Epidermal melanocyte (primary cell): ENCODE results near the gene PPP1R3C.

ENCODE experiments used
- DNase-seq: peaks from one replicate; pipeline ENCODE4 v3.0.0; 2011; ENCODE audit warnings: low spot score; ENCODE audit not compliant: insufficient read length

Gene PPP1R3C

GRCh38 chr10:91629715-91630549 is 2.9 kb downstream of the PPP1R3C start:
- DNase-seq: no peak

- no peak for DNase-seq
Measured at GRCh38 chr10:91628383-91628782, 4.5 kb downstream of the PPP1R3C start.

DNA sequence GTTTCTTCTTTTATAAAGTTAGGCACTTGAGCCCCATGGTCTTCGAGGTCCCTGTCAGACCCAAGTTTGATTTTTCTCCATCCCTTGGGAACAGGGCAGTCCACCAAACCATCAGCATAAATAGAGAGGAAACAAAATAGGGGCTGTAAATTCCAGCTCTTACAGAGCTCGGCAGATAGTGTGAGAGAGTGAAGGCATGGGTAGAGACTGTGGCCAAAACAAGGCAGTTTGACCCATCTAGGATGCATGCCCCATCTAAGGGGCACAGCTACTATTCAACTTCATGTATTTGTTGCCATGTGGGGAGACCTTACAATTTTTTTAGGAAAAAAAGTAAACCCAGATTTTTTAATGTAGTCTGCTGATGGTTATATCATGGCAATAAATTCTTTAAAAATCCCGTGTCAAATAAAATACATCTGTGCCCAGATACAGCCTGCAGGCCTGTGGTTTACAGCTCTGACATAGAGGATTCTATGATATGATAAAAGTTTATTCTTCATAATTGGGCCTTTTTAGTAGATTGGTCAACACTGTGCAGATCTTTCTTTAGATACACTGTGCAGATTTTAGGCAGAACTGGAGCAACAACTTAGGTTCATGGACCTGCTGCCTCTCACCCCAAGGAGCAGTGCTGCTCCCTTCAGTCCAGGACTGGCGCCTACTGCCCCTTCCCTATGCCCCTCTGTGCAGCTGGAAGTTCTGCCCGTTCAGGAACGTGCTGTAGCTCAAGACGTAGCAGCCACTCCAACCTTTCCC is 5.3 kb downstream of the PPP1R3C start:
- no peak for DNase-seq

DNA sequence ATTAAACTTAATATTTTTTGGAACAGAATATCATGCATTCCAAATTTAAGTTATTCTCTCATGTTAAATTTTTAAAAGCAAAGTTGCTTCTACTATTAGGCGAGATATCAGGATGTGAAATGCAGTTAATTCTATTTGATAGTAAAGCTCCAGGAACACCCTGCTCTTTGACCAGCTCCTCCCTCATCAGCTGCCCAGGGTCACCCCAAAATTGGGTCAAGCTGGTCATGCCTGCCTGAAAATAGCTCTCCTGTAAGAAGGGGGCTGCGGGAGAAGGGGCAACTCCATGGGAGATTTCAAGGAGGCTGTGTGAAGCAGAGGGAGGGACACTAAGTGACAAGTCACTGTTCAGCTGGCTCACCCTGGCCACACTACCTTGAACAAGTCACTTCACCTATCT is 5.9 kb downstream of the PPP1R3C start:
- DNase-seq: no peak

- no peak for DNase-seq
Measured at GRCh38 chr10:91624633-91625032, 8.2 kb downstream of the PPP1R3C start.

- DNase-seq: no peak
Measured at GRCh38 chr10:91622601-91623000, 10.3 kb downstream of the PPP1R3C start.

DNA sequence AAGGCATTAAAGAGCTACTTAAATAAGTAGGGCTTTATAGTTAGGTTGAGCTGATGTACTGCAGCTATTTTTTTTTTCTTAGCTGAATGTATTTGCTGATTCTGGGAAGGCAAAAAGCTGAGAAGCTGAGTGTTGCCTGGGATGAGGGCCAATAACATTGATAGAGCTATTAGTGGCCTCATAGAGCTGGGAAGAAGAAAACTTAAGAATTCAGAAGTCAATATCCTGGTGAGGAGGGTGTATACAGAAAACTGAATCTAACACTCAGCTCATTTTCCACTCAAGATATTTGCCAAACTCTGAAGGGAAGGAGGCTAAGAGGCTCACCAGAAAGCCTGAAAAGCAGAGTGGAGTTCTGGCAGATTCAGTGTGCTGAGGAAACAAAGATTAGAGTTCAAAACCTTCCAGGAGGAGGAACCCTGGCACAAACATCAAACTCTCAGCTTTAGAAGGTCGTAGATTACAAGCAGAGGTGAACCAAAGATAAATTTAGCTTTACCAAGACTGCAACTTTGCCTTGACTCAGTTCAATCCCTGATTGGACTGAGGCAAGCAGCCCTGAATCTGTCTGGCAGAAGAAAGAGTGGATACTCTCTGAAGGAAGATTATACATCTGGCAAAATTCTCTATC is 11.3 kb downstream of the PPP1R3C start:
- no peak for DNase-seq

- no peak for DNase-seq
Measured at GRCh38 chr10:91617072-91617609, 15.7 kb downstream of the PPP1R3C start.

DNA sequence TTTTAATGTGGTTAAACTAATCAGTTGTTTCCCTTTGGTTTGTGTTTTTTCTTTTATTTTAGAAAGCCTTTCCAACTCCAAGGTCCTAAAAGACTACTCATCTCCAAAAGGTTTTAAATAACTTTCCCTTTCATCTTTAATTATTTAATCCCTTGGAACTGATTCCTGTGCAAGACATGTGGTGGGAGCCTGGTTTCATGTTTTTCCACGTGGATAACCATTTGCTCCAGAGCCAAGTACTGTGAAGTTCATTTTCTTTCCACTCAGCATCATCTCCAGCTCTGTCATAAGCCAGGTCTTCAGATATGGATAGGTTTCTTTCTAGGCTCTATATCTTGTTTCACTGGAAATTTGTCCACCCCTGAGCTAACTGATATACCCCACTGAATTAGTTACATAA is 16.7 kb downstream of the PPP1R3C start:
- no peak for DNase-seq

DNA sequence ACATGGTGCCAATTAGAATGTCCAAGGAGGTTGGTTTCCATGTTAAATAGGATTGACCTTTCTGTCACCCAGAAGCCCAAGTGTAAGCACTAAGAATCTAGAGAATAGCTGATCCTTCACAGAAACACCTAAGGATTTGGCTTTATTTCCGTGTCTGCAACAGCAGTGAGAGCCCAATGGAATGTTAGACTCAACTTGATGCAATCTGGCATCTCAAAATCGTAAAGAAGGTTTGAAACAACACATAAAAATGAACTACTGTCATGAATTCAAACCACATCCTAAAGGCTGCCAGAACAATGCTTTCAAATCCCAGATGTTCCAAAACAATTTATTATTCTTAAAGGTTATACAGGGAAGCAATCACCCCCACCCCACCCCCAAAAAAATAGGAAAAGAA is 18.6 kb downstream of the PPP1R3C start:
- DNase-seq: no peak

- no peak for DNase-seq
Measured at GRCh38 chr10:91613411-91614187, 19.3 kb downstream of the PPP1R3C start.

DNA sequence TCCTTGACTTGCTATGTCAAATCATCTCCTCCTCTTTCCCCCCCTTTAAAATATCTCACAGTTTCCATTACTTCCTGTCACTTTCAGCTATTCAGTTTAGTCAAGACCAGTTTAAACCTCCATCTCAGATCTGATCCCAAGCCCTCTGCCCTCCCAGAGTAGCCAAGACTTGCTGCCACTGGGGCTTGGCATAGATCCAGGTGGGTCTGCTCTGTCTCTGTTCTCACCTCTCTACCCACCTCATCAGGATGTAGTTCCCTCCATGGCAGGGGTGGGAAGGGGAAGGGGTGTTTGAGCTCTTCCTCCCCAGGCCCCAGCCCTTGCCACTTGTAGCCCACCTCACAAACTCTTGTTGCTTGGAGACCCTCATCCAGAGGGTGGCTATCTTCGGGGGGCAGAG is 22.0 kb downstream of the PPP1R3C start:
- no peak for DNase-seq

- DNase-seq: no peak
Measured at GRCh38 chr10:91610444-91610843, 22.4 kb downstream of the PPP1R3C start.

DNA sequence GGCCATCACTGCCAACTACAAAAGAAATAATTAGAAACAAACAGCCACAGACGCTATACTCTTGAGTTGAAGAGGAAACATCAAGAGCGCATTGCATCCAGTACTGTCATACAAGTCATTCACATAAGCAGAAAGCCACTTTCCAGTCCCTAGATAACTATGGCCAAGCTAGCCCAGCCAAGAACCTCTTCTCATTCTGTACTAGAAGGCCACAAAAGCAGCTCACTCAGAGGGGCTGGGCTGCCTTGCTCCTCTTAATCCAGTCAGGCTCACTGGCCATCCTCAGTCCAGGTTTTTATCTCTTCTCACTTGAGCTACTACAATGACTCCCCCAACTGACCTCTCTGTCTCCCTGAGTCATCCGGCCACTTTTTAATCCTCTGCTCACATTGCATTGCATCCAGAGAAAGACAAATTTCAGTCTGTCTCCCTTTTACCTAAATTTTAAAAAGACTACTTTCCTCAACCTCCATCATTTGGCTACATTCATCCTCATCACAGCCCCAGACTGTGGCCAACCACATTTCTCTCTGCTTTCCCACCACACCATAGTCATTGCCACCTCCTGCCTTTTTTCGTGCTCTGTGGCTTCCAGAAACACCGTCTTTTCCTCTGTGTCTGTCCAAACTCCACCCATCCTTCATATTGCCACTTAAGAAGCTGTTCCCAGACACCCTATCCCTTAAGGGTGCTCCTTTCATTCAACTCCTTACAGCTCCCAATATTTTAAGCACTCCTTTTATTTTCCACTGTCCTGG is 25.0 kb downstream of the PPP1R3C start:
- no peak for DNase-seq

DNA sequence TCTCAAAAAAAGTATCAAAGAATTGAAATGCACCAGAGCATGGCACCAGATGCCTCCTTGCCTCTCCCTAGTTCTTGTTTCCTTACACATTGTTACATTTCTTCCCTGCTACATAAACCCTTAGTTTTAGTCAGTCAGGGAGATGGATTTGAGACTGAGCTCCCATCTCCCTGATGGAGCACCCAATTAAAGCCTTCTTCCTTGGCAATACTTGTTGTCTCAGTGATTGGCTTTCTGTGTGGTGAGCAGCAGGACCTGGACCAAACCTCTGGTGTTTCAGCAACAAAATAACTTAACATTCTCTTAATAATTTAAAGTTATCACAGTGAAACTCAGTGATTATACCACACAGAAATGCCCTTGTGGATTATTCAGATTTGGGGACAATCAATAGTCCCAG is 26.9 kb downstream of the PPP1R3C start:
- DNase-seq: no peak

DNA sequence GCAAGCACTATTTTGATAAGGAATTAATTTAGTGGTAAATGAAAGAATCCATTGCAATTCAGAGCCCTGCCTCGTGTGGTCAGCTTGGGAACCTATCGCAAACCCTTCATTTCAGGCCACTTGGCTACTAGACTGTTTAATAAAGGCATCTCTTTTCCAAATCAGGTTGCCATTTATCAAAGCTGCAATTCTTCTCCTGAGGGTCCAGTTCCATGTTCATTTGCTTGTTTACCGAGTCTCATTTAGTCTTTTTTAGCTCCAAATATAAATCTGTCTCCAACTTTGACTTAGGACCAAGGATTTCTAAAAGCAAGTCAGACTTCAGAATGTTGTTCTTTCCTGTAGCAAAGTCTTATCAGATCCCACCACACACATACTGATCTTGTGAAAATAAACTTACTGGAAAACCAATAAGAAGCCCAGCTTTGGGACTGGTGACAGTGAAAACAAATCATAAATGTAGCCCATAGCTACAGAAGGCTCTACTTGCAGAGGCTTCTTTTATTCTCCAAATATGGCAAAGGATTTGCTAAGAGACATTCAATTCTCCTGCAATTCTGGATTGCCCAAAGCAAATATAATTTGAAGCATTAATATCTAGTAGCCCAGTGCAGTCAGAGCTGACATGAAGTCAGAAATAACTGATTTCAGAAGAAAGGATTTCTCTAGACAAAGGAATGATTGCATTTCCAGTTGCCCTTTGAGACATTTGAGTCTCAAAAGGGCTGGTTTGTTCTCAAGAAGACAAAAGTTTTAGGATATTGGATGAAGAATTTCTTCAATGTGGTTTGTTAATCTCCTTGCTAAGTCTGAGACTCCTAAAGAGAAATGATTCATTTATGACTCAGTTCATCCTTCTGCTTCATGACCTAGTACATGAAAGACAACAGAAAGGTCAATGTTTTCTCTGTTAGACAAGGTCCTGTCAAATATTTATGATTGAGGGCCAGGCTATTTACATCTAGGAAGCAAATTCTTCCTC is 28.0 kb downstream of the PPP1R3C start:
- DNase-seq: no peak

DNA sequence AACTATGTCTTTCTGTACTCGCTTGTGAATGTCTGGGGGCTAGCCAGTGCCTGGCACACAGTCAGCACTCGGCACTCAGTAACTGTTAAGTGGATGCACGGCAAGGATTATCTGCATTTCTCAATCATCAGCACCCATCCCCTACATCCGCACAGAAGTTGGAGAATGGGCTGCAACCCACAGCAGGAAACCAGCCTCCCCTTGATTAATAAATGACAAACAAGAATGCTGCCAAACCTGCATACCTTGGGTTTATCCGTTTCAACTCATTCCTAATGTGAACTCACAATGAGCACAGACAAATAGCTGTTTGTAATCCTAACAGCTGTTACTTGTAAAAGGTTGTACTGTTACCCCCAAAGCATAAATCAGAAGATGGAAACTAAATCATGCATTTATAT is 28.9 kb downstream of the PPP1R3C start:
- DNase-seq: no peak

- DNase-seq: no peak
Measured at GRCh38 chr10:91602868-91603568, 29.9 kb downstream of the PPP1R3C start.

GRCh38 chr10:91602449-91602848 is 30.4 kb downstream of the PPP1R3C start:
- DNase-seq: no peak
